GM18507 (cell line): Measurements from ENCODE around the gene UGT1A1.

Experiments
- DNase-seq: peaks from one replicate; pipeline ENCODE4 v3.0.0; 2011; ENCODE audit warnings: low read depth; ENCODE audit not compliant: insufficient read length; ENCODE audit errors: extremely low spot score
- FAIRE-seq: peaks from 2 replicates; lab custom pipeline; 2011; peaks lifted over from hg19 to GRCh38; lab: Jason Lieb, UNC

UGT1A1 gene

GRCh38 chr2:233792720-233793119, 32.6 kb downstream of the UGT1A1 start:
- DNase-seq = no peak
- no peak for FAIRE-seq

- no peak for DNase-seq
- no peak for FAIRE-seq
Observed at GRCh38 chr2:233793465-233794127, 33.5 kb downstream of the UGT1A1 start.

- DNase-seq (no peak), FAIRE-seq (no peak)
Observed at GRCh38 chr2:233794128-233794658, 34.1 kb downstream of the UGT1A1 start.

GRCh38 chr2:233795735-233796171, 35.7 kb downstream of the UGT1A1 start:
- DNase-seq (no peak), FAIRE-seq (no peak)

GRCh38 chr2:233796254-233796653, 36.2 kb downstream of the UGT1A1 start:
- no peak for FAIRE-seq
- no peak for DNase-seq

GRCh38 chr2:233798335-233799086, 38.4 kb downstream of the UGT1A1 start:
- DNase-seq = no peak
- no peak for FAIRE-seq

GRCh38 chr2:233799087-233799665, 39.1 kb downstream of the UGT1A1 start:
- DNase-seq (no peak), FAIRE-seq (no peak)

- FAIRE-seq (no peak), DNase-seq (no peak)
Observed at GRCh38 chr2:233799716-233800115, 39.6 kb downstream of the UGT1A1 start.

GRCh38 chr2:233800208-233800607, 40.1 kb downstream of the UGT1A1 start:
- FAIRE-seq (no peak), DNase-seq (no peak)

- FAIRE-seq = no peak
- DNase-seq = no peak
Observed at GRCh38 chr2:233801357-233802131, 41.5 kb downstream of the UGT1A1 start.

GRCh38 chr2:233802132-233802815, 42.2 kb downstream of the UGT1A1 start:
- DNase-seq (no peak), FAIRE-seq (no peak)

GRCh38 chr2:233803292-233803911, 43.3 kb downstream of the UGT1A1 start:
- DNase-seq (no peak), FAIRE-seq (no peak)

GRCh38 chr2:233803994-233804393, 43.9 kb downstream of the UGT1A1 start:
- no peak for DNase-seq
- no peak for FAIRE-seq

GRCh38 chr2:233807215-233807865, 47.3 kb downstream of the UGT1A1 start:
- FAIRE-seq (no peak), DNase-seq (no peak)

GRCh38 chr2:233807966-233808935, 48.2 kb downstream of the UGT1A1 start:
- no peak for FAIRE-seq

GRCh38 chr2:233810385-233810784, 50.3 kb downstream of the UGT1A1 start:
- no peak for DNase-seq
- FAIRE-seq = no peak

More at GRCh38 chr2:233807966-233808935, 48.2 kb downstream of the UGT1A1 start:
- no peak for DNase-seq

GRCh38 chr2:233811087-233811486, 51.0 kb downstream of the UGT1A1 start:
- no peak for FAIRE-seq
- no peak for DNase-seq
